HEK293T (cell line): Measurements from ENCODE around the gene KIAA0513.

Source experiments
- CTCF ChIA-PET: fragments of 350-600 bp; formaldehyde crosslinking; extraction: SDS; loops from one replicate; lab custom pipeline; 2021; ENCODE audit warnings: antibody characterized with exemption, inconsistent platforms; lab: Yijun Ruan, JAX
- POLR2A ChIA-PET: fragments of 350-600 bp; formaldehyde crosslinking; extraction: SDS; loops from one replicate; lab custom pipeline; 2020; ENCODE audit warnings: antibody characterized with exemption, inconsistent platforms; lab: Yijun Ruan, JAX
- DNase-seq: peaks from one replicate; pipeline ENCODE4 v3.0.0; 2012; ENCODE audit warnings: mixed read lengths; ENCODE audit errors: extremely low spot score
- ARNT ChIP-seq: fragments of 450-650 bp; IDR thresholded peaks from 2 replicates; pipeline ENCODE4 v1.6.1; 2017; ENCODE audit warnings: mild to moderate bottlenecking
- BHLHE40 ChIP-seq: fragments of 450-650 bp; IDR thresholded peaks from 2 replicates; pipeline ENCODE4 v1.6.1; 2016; ENCODE audit warnings: mild to moderate bottlenecking, moderate library complexity, borderline replicate concordance
- CTBP1 ChIP-seq: fragments of 450-650 bp; IDR thresholded peaks from 2 replicates; pipeline ENCODE4 v1.6.1; 2016; ENCODE audit warnings: borderline replicate concordance
- ELF4 ChIP-seq: fragments of 450-650 bp; IDR thresholded peaks from 2 replicates; pipeline ENCODE4 v1.6.1; 2017; ENCODE audit warnings: antibody characterized with exemption
- FOXA1 ChIP-seq: fragments of 450-650 bp; IDR thresholded peaks from 2 replicates; pipeline ENCODE4 v1.6.1; 2016; ENCODE audit warnings: mild to moderate bottlenecking
- FOXK2 ChIP-seq: fragments of 450-650 bp; IDR thresholded peaks from 2 replicates; pipeline ENCODE4 v1.6.1; 2016; ENCODE audit warnings: mild to moderate bottlenecking
- FOXM1 ChIP-seq: fragments of 450-650 bp; IDR thresholded peaks from 2 replicates; pipeline ENCODE4 v1.6.1; 2017; ENCODE audit warnings: mild to moderate bottlenecking, borderline replicate concordance
- HDGF ChIP-seq: fragments of 450-650 bp; IDR thresholded peaks from 2 replicates; pipeline ENCODE4 v1.6.1; 2017; ENCODE audit warnings: antibody characterized with exemption, borderline replicate concordance
- L3MBTL2 ChIP-seq: fragments of 450-650 bp; conservative IDR thresholded peaks from 2 replicates; pipeline ENCODE4 v1.6.1; 2016; ENCODE audit warnings: mild to moderate bottlenecking
- LEF1 ChIP-seq: fragments of 450-650 bp; IDR thresholded peaks from 2 replicates; pipeline ENCODE4 v1.6.1; 2017; ENCODE audit warnings: mild to moderate bottlenecking, borderline replicate concordance
- NFRKB ChIP-seq: fragments of 450-650 bp; IDR thresholded peaks from 2 replicates; pipeline ENCODE4 v1.6.1; 2016; ENCODE audit warnings: mild to moderate bottlenecking, moderate library complexity
- PKNOX1 ChIP-seq: fragments of 450-650 bp; IDR thresholded peaks from 2 replicates; pipeline ENCODE4 v1.6.1; 2016
- SP1 ChIP-seq: fragments of 450-650 bp; IDR thresholded peaks from 2 replicates; pipeline ENCODE4 v1.6.1; 2017
- SUZ12 ChIP-seq: fragments of 450-650 bp; IDR thresholded peaks from 2 replicates; pipeline ENCODE4 v1.6.1; 2016; ENCODE audit warnings: mild to moderate bottlenecking
- TARDBP ChIP-seq: fragments of 450-650 bp; IDR thresholded peaks from 2 replicates; pipeline ENCODE4 v1.6.1; 2016
- ZNF384 ChIP-seq: fragments of 450-650 bp; IDR thresholded peaks from 2 replicates; pipeline ENCODE4 v1.6.1; 2016

The KIAA0513 gene

GRCh38 chr16:85134789-85135142 is 107.2 kb downstream of the KIAA0513 start:
- DNase-seq = no peak
- POLR2A ChIA-PET = no interaction called here
- CTCF ChIA-PET = no interaction called here
- no peak for TF ChIP-seq CTBP1
- TF ChIP-seq BHLHE40 = no peak
- TF ChIP-seq LEF1 = no peak
- TF ChIP-seq ARNT = no peak
- no peak for TF ChIP-seq ELF4
- TF ChIP-seq FOXK2 = no peak
- no peak for TF ChIP-seq SUZ12
- no peak for TF ChIP-seq PKNOX1

GRCh38 chr16:85136213-85136701 is 108.7 kb downstream of the KIAA0513 start:
- CTCF ChIA-PET = no interaction called here
- TF ChIP-seq CTBP1 (no peak), PKNOX1 (no peak), ZNF384 (no peak), ELF4 (no peak), ARNT (no peak), SP1 (no peak)
- POLR2A ChIA-PET = no interaction called here
- DNase-seq = no peak

- ChIA-PET POLR2A (no interaction called here), CTCF (no interaction called here)
- no peak for DNase-seq
- TF ChIP-seq ARNT = no peak
Observed at GRCh38 chr16:85136702-85137322, 109.2 kb downstream of the KIAA0513 start.

GRCh38 chr16:85137323-85138072 is 109.9 kb downstream of the KIAA0513 start:
- no peak for DNase-seq
- POLR2A ChIA-PET = interaction anchor here (0.7 kb wide), 1 partner anchor 12 kb away, joined by 3 read pairs; no protein-coding TSS in a partner anchor
- CTCF ChIA-PET = no interaction called here
- TF ChIP-seq TARDBP = no peak
- TF ChIP-seq L3MBTL2 = no peak
- TF ChIP-seq SP1 = no peak
- no peak for TF ChIP-seq CTBP1
- no peak for TF ChIP-seq ARNT
- no peak for TF ChIP-seq NFRKB
- TF ChIP-seq BHLHE40 = no peak
- TF ChIP-seq ZNF384 = no peak
- no peak for TF ChIP-seq LEF1
- no peak for TF ChIP-seq PKNOX1
- TF ChIP-seq FOXK2 = no peak
- TF ChIP-seq FOXA1 = no peak
- TF ChIP-seq HDGF = no peak
- no peak for TF ChIP-seq SUZ12
- no peak for TF ChIP-seq ELF4
- TF ChIP-seq FOXM1 = no peak

- no peak for DNase-seq
- CTCF ChIA-PET = interaction anchor here (0.6 to 0.7 kb wide), 2 partner anchors 23 to 280 kb away, joined by 3 to 4 read pairs; no protein-coding TSS in a partner anchor
- TF ChIP-seq SUZ12 (no peak), SP1 (no peak), PKNOX1 (no peak), HDGF (no peak), FOXA1 (no peak), FOXK2 (no peak), ARNT (no peak), LEF1 (no peak), TARDBP (no peak), L3MBTL2 (no peak), ZNF384 (no peak), ELF4 (no peak), BHLHE40 (no peak), CTBP1 (no peak), FOXM1 (no peak), NFRKB (no peak)
- POLR2A ChIA-PET = interaction anchor here (0.7 kb wide), 1 partner anchor 11 kb away, joined by 3 read pairs; no protein-coding TSS in a partner anchor
Observed at GRCh38 chr16:85138073-85138824, 110.7 kb downstream of the KIAA0513 start.
